Activated T-helper 2 cell treated with anti-CD3 and anti-CD28 coated beads, Interferon-gamma antibody, Interleukin-2, Interleukin-4, amounts not matched to agents 10 μg/mL and 5 μg/mL and 100 μg/mL, durations not matched to agents 14 hours and 24 hours and 36 hours (primary cell): ENCODE measurements around the gene FGFBP2. TPM values are rescaled to one million over a fixed set of nuclear protein-coding genes. Genes with fewer than 3 reads are reported as not detected.
"Not testable (repeated sequence)": the region's sequence is repeated elsewhere in the genome, so short reads cannot be mapped to it uniquely, and the experiment has no call there.

Experiments
- DNase-seq: peaks from one replicate; pipeline ENCODE4 v3.0.0; 2021; ENCODE audit warnings: low spot score
- H3K27ac Mint-ChIP-seq: one replicate; pipeline ENCODE4 v1.8.0; 2021; ENCODE audit warnings: mixed read lengths
- H3K27me3 Mint-ChIP-seq: one replicate; pipeline ENCODE4 v1.8.0; 2021; ENCODE audit warnings: low read depth, mixed read lengths
- H3K36me3 Mint-ChIP-seq: one replicate; pipeline ENCODE4 v1.8.0; 2021; ENCODE audit warnings: low read depth, mixed read lengths
- H3K4me1 Mint-ChIP-seq: one replicate; pipeline ENCODE4 v1.8.0; 2021; ENCODE audit warnings: low read depth, mixed read lengths
- H3K4me3 Mint-ChIP-seq: one replicate; pipeline ENCODE4 v1.8.0; 2021; ENCODE audit warnings: low read depth, mild to moderate bottlenecking, moderate library complexity, mixed read lengths
- H3K9me3 Mint-ChIP-seq: one replicate; pipeline ENCODE4 v1.8.0; 2021; ENCODE audit warnings: mixed read lengths
- intact Hi-C: fragments of 100-400 bp; cut with micrococcal nuclease; formaldehyde crosslinking; loops from one replicate; pipeline ENCODE4 v1.15.1; 2023
- total RNA-seq: library from RNA; stranded (reverse); gene quantifications from 2 replicates; pipeline ENCODE4 v1.2.3, GENCODE V29; 2022

Gene FGFBP2
- total RNA-seq, 1 donor from 2014 or later = 2.4 TPM

- Mint-ChIP-seq H3K27me3 (peaks cover 8% of the 10 kb centered on the region), H3K36me3 (no peaks in the 10 kb centered on the region)
Observed at GRCh38 chr4:15917297-15917696, 45.7 kb downstream of the FGFBP2 start.

GRCh38 chr4:15916358-15916757, 46.6 kb downstream of the FGFBP2 start:
- H3K4me3 Mint-ChIP-seq, H3K36me3 Mint-ChIP-seq, H3K4me1 Mint-ChIP-seq, H3K9me3 Mint-ChIP-seq, H3K27ac Mint-ChIP-seq, intact Hi-C loops, H3K27me3 Mint-ChIP-seq, DNase-seq: not testable (repeated sequence)

More at GRCh38 chr4:15917297-15917696, 45.7 kb downstream of the FGFBP2 start:
- H3K9me3 Mint-ChIP-seq = no peaks in the 10 kb centered on the region
- no peak overlapping the region for H3K27ac Mint-ChIP-seq
- intact Hi-C loops = no loop called here
- DNase-seq = no peak
- no peaks in the 10 kb centered on the region for H3K4me1 Mint-ChIP-seq
- no peak overlapping the region for H3K4me3 Mint-ChIP-seq

GRCh38 chr4:15914736-15915135, 48.2 kb downstream of the FGFBP2 start:
- no peak overlapping the region for H3K27ac Mint-ChIP-seq
- H3K36me3 Mint-ChIP-seq = no peaks in the 10 kb centered on the region
- DNase-seq = no peak
- intact Hi-C loops = no loop called here
- no peaks in the 10 kb centered on the region for H3K4me1 Mint-ChIP-seq
- no peak overlapping the region for H3K4me3 Mint-ChIP-seq
- H3K9me3 Mint-ChIP-seq = no peaks in the 10 kb centered on the region
- peaks cover 3% of the 10 kb centered on the region for H3K27me3 Mint-ChIP-seq

GRCh38 chr4:15914291-15914690, 48.7 kb downstream of the FGFBP2 start:
- intact Hi-C loops = no loop called here
- no peaks in the 10 kb centered on the region for H3K36me3 Mint-ChIP-seq
- no peaks in the 10 kb centered on the region for H3K9me3 Mint-ChIP-seq
- no peaks in the 10 kb centered on the region for H3K4me1 Mint-ChIP-seq
- H3K4me3 Mint-ChIP-seq = no peak overlapping the region
- no peak for DNase-seq
- peaks cover 3% of the 10 kb centered on the region for H3K27me3 Mint-ChIP-seq
- no peak overlapping the region for H3K27ac Mint-ChIP-seq

- no peak for DNase-seq
- Mint-ChIP-seq H3K27me3 (peaks cover 3% of the 10 kb centered on the region), H3K9me3 (no peaks in the 10 kb centered on the region), H3K27ac (no peak overlapping the region), H3K36me3 (no peaks in the 10 kb centered on the region), H3K4me1 (no peaks in the 10 kb centered on the region), H3K4me3 (no peak overlapping the region)
- intact Hi-C loops = no loop called here
Observed at GRCh38 chr4:15913631-15913970, 49.4 kb downstream of the FGFBP2 start.

GRCh38 chr4:15912961-15913630, 49.9 kb downstream of the FGFBP2 start:
- Mint-ChIP-seq H3K27me3 (peaks cover 3% of the 10 kb centered on the region), H3K27ac (no peak overlapping the region), H3K4me3 (no peak overlapping the region), H3K36me3 (no peaks in the 10 kb centered on the region), H3K9me3 (no peaks in the 10 kb centered on the region), H3K4me1 (no peaks in the 10 kb centered on the region)
- intact Hi-C loops = no loop called here
- no peak for DNase-seq

GRCh38 chr4:15912236-15912635, 50.7 kb downstream of the FGFBP2 start:
- H3K27ac Mint-ChIP-seq = no peak overlapping the region
- no peak for DNase-seq
- intact Hi-C loops = no loop called here
- H3K4me1 Mint-ChIP-seq = no peaks in the 10 kb centered on the region
- no peaks in the 10 kb centered on the region for H3K9me3 Mint-ChIP-seq
- H3K4me3 Mint-ChIP-seq = no peak overlapping the region
- peaks cover 3% of the 10 kb centered on the region for H3K27me3 Mint-ChIP-seq
- no peaks in the 10 kb centered on the region for H3K36me3 Mint-ChIP-seq

Other genes starting within 250 kb of the FGFBP2 start
- 75.3 and 87.1 TPM in 2 replicates for gene CD38, start 184.8 kb downstream of the FGFBP2 start, total RNA-seq
- not detected in 2 replicates for gene FGFBP1, start 24.4 kb downstream of the FGFBP2 start, total RNA-seq
- 0.46 and 0.64 TPM in 2 replicates for gene PROM1, start 120.8 kb upstream of the FGFBP2 start, total RNA-seq